Transverse colon (tissue), 4 donors: ENCODE data around the gene TEX19. TPM values are rescaled to one million over a fixed set of nuclear protein-coding genes. Genes with fewer than 3 reads are reported as not detected.

ENCODE experiments used
- DNase-seq: peaks from one replicate; pipeline ENCODE4 v3.0.0-alpha.2; 2019
- H3K27ac ChIP-seq, 4 donors: fragments of 200-600 bp; sonication (generic); 2 replicates each; pipeline ENCODE4 v1.5.1; 2016 to 2018; ENCODE audit warnings: inconsistent platforms in 4 of 4
- H3K27me3 ChIP-seq: fragments of 200-600 bp; sonication (generic); 2 replicates; pipeline ENCODE4 v1.5.1; 2017; ENCODE audit warnings: inconsistent platforms
- H3K36me3 ChIP-seq, 4 donors: fragments of 200-600 bp; sonication (generic); 2 replicates each; pipeline ENCODE4 v1.5.1; 2017 to 2019; ENCODE audit warnings: inconsistent platforms in 4 of 4
- H3K4me1 ChIP-seq, 4 donors: fragments of 200-600 bp; sonication (generic); 2 replicates each; pipeline ENCODE4 v1.5.1; 2017 to 2020; ENCODE audit warnings: inconsistent platforms in 4 of 4
- H3K4me3 ChIP-seq, 4 donors: fragments of 200-600 bp; sonication (generic); 1 replicate in 1 of 4; 2 replicates in 3 of 4; pipeline versions ENCODE4 v1.5.1 to v1.6.1; 2017 to 2019; ENCODE audit warnings: inconsistent platforms in 4 of 4
- H3K9me3 ChIP-seq, 2 donors: fragments of 200-600 bp; sonication (generic); 2 replicates each; pipeline ENCODE4 v1.5.1; 2017 to 2019; ENCODE audit warnings: inconsistent platforms in 2 of 2
- EP300 ChIP-seq: sonication (generic); formaldehyde crosslinking; IDR thresholded peaks from one replicate; pipeline ENCODE4 v1.6.1; 2017; ENCODE audit warnings: antibody characterized with exemption, low read depth
- POLR2A ChIP-seq: fragments of 450-650 bp; IDR thresholded peaks from one replicate; pipeline ENCODE4 v1.6.1; 2016; ENCODE audit warnings: antibody characterized with exemption, mild to moderate bottlenecking, moderate library complexity
- POLR2AphosphoS5 ChIP-seq, 3 donors: sonication (generic); formaldehyde crosslinking; IDR thresholded peaks; one replicate each; pipeline ENCODE4 v1.6.1; 2016; ENCODE audit warnings: antibody characterized with exemption in 3 of 3
- whole genome bisulfite sequencing, 2 donors: methylation state at CpG; one replicate each; pipeline ENCODE4 v1.1.5; 2018; ENCODE audit warnings: low coverage in 1 of 2; 5-methylcytosine and 5-hydroxymethylcytosine counted together
- in situ Hi-C, 4 donors: fragments of 200-750 bp; cut with MboI; loops; one replicate each; pipeline versions ENCODE4 v1.15.0 to v1.15.1; 2017; ENCODE audit warnings: low sequenced_read_pairs in 3 of 4, low pct_ligation_motif_present in 1 of 4, low pct_unique_long_range_greater_than_20kb in 1 of 4
- intact Hi-C: fragments of 100-400 bp; cut with DNase I; formaldehyde crosslinking; loops from one replicate; pipeline ENCODE4 v1.15.1; 2023; ENCODE audit warnings: low total_unique reads
- total RNA-seq, 4 donors: library from RNA; depleted of rRNA; stranded (reverse); fragments of >200 nt; gene quantifications; one replicate each; pipeline ENCODE4 v1.1.0, GENCODE V29; 2016
- TF ChIP-seq, protein P1 (sequence below), 5 experiments: fragments of 200-600 bp in 3 of 5; fragments of 450-650 bp in 2 of 5; sonication (generic) in 3 of 5; IDR thresholded peaks; 1 replicate in 2 of 5; 2 replicates in 3 of 5; pipeline ENCODE4 v1.5.1; 2016 to 2017; ENCODE audit warnings: antibody characterized with exemption in 5 of 5, inconsistent platforms in 3 of 5, mild to moderate bottlenecking in 2 of 5, moderate library complexity in 1 of 5

The TEX19 gene
- total RNA-seq, 4 donors from 2014 or later, result not detected

DNA sequence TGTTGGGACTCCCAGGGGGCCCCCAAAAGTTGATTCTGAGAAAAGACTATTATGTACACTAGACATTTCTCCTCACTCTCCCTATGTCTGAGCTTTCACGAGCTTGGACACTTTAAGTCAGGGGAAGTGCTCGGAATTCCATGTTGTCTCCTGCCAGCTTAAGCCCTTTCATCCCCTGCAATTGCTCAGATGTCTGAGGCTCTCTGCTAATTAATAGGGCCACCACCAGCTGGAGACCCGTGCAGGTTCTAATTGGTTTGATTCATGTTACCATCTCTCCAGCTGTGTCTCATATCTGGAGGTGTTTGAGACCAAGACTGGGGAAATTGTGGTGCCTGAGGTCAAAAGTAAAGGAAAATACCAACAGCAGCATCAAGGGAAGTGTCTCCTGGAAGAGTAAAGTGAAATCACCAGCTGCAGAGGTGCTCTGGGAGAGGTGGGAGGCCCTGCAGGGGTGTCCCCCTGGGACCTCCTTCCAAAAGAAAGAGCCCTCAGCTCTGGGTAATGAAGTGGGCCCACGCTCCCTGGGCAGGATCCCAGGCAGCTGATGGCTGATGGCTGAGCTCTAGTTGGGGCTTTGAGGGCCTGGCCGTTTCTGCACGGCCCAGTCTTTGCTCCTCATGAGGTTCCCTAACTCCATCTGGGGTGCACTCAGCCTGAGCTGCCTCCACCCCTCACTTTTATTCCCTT, 6.7 kb downstream of the TEX19 start:
- Histone ChIP-seq H3K36me3 (no peaks in the 10 kb centered on the region), H3K4me1 (peaks cover 5 to 22% (median 8%) of the 10 kb centered on the region in 4 donors), H3K27me3 (peaks cover 23% of the 10 kb centered on the region), H3K9me3 (no peaks in the 10 kb centered on the region), H3K4me3 (no peak overlapping the region), H3K27ac (no peak overlapping the region)
- DNase-seq, result no peak
- TF ChIP-seq POLR2AphosphoS5 (IDR thresholded peaks at IDR 0.05) (no peak), EP300 (no peak)
- TF ChIP-seq, protein P1, sequence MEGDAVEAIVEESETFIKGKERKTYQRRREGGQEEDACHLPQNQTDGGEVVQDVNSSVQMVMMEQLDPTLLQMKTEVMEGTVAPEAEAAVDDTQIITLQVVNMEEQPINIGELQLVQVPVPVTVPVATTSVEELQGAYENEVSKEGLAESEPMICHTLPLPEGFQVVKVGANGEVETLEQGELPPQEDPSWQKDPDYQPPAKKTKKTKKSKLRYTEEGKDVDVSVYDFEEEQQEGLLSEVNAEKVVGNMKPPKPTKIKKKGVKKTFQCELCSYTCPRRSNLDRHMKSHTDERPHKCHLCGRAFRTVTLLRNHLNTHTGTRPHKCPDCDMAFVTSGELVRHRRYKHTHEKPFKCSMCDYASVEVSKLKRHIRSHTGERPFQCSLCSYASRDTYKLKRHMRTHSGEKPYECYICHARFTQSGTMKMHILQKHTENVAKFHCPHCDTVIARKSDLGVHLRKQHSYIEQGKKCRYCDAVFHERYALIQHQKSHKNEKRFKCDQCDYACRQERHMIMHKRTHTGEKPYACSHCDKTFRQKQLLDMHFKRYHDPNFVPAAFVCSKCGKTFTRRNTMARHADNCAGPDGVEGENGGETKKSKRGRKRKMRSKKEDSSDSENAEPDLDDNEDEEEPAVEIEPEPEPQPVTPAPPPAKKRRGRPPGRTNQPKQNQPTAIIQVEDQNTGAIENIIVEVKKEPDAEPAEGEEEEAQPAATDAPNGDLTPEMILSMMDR (IDR thresholded peaks at IDR 0.05), result no peak
- intact Hi-C loops (no loop called here), in situ Hi-C loops (no loop called here)
- WGBS, 2 donors, result 79 to 80% methylated on average over 3 to 6 of the region's 6 CpGs

DNA sequence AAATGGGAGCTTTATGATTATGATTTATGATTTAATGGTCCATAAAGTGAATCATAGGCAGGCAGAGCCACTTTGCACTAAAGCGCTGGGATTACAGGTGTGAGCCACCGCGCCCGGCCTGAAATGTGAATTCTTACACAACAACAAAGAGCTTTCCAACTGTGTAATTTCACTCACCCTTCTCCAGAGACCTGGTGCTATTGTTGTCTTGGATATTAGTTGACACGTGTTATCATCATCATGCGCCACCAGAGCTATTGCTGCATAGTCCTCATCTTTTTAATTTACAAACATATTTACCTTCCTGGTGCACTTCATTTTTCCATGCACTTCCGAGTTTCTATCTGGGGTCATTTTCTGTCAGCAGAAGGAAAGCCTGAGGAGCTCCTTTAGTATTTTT, 7.7 kb downstream of the TEX19 start:
- Histone ChIP-seq H3K36me3 (no peaks in the 10 kb centered on the region), H3K27ac (peak overlapping the region in 2 of 4 donors; percentile 6 to 25), H3K27me3 (peaks cover 32% of the 10 kb centered on the region), H3K4me3 (no peak overlapping the region), H3K9me3 (no peaks in the 10 kb centered on the region), H3K4me1 (peaks cover 11 to 32% (median 18%) of the 10 kb centered on the region in 4 donors)
- 59 to 64% methylated on average over 7 of the region's 7 CpGs for WGBS, 2 donors
- no peak for TF ChIP-seq POLR2A
- no peak for TF ChIP-seq EP300
- TF ChIP-seq POLR2AphosphoS5 (IDR thresholded peaks at IDR 0.05), result peak in 1 of 3 donors; percentile 14
- TF ChIP-seq, protein P1 (IDR thresholded peaks at IDR 0.05), result no peak
- peak; percentile 71 for DNase-seq
- intact Hi-C loops (no loop called here), in situ Hi-C loops (no loop called here)

DNA sequence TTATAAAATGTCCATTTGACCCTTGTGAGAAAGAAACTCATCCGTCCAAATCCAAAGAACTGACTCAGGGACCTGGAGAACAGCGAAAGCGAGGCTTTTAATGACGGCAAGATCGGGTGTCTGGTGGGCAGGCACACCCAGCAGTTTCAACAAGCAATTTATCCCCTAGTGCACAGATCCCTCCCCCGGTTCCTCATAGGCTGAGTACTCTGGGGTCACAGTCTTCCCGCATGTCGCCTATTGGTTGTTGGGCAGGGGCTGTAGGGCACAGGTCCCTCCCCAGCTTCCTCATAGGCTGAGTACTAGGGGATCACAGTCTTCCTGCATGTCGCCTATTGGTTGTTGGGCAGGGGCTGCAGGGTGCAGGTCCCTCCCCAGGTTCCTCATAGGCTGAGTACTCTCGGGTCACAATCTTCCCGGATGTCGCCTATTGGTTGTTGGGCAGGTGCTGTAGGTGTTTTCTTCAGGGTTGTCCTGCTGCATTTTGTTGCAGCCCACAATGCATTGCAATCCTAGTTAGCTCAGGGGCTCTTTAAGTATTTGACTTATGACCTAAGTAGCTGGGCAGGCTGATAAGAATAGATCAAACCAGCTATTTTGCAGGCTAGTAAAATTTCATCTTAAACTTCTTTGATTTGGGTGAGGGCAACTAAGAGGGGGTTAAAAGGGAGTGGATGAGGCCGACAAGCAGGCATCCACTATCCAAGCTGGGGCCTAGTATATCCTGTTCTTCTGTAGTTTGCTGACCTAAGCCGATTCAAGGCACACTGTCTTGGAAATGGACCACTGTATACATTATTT, 8.9 kb downstream of the TEX19 start:
- TF ChIP-seq POLR2A, result no peak
- no peak for TF ChIP-seq EP300
- TF ChIP-seq, protein P1 (IDR thresholded peaks at IDR 0.05), result no peak
- TF ChIP-seq POLR2AphosphoS5 (IDR thresholded peaks at IDR 0.05), result no peak
- DNase-seq, result no peak
- Histone ChIP-seq H3K4me1 (peaks cover 11 to 44% (median 26%) of the 10 kb centered on the region in 4 donors), H3K4me3 (no peak overlapping the region), H3K27ac (no peak overlapping the region), H3K36me3 (no peaks in the 10 kb centered on the region), H3K27me3 (peaks cover 44% of the 10 kb centered on the region), H3K9me3 (no peaks in the 10 kb centered on the region)
- 80 to 86% methylated on average over 13 of the region's 14 CpGs for WGBS, 2 donors
- in situ Hi-C loops (no loop called here), intact Hi-C loops (no loop called here)

DNA sequence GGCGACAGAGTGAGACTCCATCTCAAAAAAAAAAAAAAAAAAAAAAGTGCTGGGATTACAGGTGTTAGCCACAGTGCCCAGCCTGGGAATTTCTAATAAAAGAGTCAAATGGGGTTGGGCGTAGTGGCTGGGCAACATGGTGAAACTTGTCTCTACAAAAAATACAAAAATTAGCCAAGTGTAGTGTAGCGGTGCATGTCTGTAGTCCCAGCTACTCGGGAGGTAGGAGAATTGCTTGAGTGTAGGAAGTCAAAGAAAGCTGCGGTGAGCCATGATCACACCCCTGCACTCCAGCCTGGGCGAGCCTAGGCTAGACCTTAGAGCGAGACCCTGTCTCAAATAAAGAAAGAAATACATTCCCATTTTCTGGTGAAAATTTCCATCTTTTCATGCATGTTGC, 10.2 kb downstream of the TEX19 start:
- TF ChIP-seq POLR2AphosphoS5 (IDR thresholded peaks at IDR 0.05), result no peak
- no peak for TF ChIP-seq EP300
- TF ChIP-seq, protein P1 (IDR thresholded peaks at IDR 0.05), result no peak
- TF ChIP-seq POLR2A, result no peak
- DNase-seq, result no peak
- WGBS, 2 donors, result 90 to 93% methylated on average over 7 of the region's 7 CpGs

More for the DNA sequence above, 10.2 kb downstream of the TEX19 start:
- intact Hi-C loops (no loop called here), in situ Hi-C loops (no loop called here)
- H3K9me3 ChIP-seq, result no peaks in the 10 kb centered on the region
- peaks cover 11 to 46% (median 26%) of the 10 kb centered on the region in 4 donors for H3K4me1 ChIP-seq
- H3K27ac ChIP-seq, result no peak overlapping the region
- peaks cover 57% of the 10 kb centered on the region for H3K27me3 ChIP-seq
- H3K36me3 ChIP-seq, result no peaks in the 10 kb centered on the region
- no peak overlapping the region for H3K4me3 ChIP-seq
